Stromal cell of bone marrow (primary cell): Measurements from ENCODE around the gene CCDC172.
A peak's percentile ranks its signal among the peaks of the same experiment; 100 is the strongest.
"Not testable (repeated sequence)": the region's sequence is repeated elsewhere in the genome, so short reads cannot be mapped to it uniquely, and the experiment has no call there.

Experiments used
- DNase-seq: peaks from one replicate; pipeline ENCODE4 v3.0.0-alpha.2; 2012; ENCODE audit warnings: low read depth

The CCDC172 gene

DNA sequence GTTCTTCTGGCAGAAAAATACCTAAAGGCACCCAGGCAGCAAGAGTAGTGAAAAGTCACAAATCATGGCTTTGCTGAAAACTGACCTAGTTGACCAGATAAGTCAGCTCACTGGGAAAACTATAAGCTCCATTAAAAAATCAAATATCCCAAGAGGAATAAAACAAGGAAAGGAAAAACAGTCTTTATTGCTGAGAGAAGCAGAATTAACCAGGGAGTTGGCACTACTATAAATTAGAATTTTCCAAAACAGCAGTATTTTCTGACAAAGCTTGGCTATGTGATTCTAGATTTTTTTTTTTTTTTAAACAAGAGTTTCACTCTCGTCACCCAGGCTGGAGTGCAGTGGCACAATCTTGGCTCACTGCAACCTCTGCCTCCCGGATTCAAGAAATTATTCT lies 12.6 kb downstream of the CCDC172 start:
- no peak for DNase-seq

DNA sequence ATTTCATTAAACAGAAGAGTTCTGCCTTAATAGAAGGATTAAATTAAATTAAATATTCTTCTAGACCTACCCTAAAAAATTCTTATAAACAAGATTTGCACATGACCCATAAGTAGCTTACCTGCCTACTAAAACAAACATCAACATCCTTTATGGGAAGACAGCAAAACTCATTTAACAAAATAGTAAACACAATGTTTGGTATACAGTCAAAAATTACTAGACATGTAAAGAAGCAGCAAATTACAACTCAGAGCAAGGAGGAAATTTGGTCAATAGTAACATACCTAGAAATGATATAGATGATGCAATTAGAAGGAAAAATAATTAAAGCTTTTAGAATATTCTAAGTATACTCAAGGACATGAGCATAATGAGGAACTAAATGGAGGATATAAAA lies 27.9 kb downstream of the CCDC172 start:
- DNase-seq = no peak

DNA sequence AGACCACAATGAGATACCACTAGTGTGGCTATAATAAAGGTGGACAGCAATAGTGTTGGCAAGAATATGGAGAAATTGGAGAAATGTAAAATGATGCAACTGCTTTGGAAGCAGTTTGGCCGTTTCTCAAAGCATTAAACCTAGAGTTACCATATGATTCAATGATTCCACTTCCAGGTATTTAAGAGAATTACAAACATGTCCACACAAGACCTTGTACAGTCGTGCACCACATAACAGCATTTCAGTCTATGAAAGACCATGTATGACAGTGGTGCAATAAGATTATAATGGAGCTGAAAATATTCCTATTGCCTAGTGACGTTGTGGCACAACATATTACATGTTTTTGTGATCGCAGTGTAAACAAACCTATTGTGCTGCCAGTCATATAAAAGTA lies 29.6 kb downstream of the CCDC172 start:
- no peak for DNase-seq

DNA sequence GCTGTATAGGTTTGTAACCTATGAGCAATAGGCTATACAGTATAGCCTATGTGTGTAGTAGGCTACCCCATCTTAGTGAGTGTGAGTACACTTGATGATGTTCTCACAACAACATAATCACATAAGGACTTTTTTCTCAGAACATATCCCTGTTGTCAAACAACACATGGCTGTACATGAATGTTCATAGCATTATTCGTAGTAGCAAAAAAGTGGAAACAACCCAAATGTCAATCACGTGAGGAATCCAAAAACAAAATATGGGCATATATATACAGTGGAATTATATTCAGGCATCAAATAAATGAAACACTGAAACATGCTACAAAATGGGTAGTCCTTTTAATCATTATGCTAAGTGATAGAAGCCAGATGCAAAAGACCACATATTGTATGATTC lies 31.1 kb downstream of the CCDC172 start:
- no peak for DNase-seq

DNA sequence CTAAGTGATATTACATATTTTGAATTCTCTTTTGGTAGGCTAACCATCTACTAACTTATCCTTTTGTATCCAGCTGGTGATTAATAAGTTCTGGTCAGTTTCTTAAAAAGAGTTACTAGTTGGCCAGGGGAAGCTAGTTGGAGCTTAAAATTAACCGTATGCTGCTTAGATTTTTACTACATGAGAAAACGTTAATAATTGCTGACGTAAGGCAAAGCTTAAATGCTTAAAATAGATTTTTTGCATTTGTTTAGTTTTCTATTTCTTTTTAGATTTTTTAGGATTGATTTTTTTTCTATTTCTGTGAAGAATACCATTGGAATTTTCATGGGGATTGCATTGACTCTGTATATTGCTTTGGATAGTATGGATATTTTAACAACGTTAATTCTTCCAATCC lies 32.6 kb downstream of the CCDC172 start:
- no peak for DNase-seq

DNA sequence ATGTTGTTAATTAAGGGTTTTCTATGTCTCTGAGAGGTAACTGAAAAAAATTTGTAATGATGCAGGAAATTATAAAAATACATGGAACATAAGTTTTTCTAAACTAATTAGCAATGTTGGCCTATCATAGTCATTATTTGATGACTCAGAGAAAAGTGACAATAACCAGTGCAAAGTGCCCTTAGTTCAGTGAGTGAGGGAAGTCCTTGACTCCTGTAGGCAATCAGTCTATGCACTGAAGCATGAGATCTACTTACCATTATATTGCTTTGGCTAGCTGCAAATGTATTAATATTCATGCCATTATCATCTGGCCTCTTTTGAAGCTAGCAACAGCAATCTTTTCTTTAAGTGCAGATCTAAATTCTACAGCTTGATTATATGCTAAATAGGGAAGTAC lies 40.6 kb downstream of the CCDC172 start:
- DNase-seq = no peak

DNA sequence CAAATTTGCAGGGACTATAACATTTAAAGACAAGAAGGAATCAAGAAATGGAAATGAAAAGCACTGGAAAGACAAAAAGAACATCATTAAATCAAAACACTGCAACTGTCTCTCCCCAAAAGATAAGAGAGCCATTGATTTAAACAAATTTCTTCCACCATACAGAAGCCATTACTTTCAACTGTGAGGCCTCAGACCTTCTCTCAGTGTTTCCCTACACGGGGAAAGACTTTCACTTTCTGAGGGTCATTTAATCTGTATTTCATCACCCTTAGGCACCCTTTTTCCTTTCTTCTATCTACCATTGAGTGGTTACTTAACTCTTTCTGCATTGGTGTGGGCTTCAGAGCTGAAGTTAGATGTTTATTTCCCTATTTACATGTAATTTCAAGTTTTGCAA lies 47.5 kb downstream of the CCDC172 start:
- peak; percentile 15 for DNase-seq

DNA sequence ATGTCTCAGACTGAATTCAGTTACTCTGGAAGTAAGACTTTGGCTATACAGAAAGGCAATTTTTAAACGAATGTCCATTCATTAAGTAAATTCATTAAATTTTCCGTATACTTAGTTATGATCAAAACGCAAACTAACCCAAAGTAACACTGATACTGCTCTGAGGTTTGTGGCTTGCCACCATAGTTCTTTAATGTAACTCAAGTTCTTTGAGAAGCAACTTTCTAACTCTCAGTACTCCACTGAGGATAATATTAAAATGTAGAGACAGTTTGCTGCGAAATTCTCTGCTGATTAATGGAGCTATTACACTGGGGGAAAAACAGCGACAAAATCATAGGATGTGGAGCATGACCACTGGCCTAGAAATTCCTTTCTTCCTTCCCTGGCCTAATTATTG lies 58.0 kb downstream of the CCDC172 start:
- DNase-seq = no peak

DNA sequence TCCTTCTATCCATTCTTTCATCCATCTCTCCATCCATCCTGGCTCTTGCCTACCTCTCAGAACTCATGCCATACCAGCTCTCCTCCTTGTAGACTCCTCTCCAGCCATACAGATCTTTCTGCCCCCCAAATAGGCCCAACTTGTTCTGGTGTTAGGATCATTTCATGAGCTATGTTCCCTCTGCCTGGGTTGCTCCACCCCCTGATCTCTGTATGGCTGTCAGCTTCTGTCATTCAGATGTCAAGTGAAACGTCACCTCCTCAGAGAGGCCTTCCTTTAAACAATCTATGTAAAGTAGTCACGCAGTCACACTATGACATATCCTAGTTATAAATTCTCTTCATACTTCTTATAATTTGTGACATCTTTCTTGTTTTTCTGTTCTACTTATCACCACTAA lies 61.1 kb downstream of the CCDC172 start:
- DNase-seq = no peak

DNA sequence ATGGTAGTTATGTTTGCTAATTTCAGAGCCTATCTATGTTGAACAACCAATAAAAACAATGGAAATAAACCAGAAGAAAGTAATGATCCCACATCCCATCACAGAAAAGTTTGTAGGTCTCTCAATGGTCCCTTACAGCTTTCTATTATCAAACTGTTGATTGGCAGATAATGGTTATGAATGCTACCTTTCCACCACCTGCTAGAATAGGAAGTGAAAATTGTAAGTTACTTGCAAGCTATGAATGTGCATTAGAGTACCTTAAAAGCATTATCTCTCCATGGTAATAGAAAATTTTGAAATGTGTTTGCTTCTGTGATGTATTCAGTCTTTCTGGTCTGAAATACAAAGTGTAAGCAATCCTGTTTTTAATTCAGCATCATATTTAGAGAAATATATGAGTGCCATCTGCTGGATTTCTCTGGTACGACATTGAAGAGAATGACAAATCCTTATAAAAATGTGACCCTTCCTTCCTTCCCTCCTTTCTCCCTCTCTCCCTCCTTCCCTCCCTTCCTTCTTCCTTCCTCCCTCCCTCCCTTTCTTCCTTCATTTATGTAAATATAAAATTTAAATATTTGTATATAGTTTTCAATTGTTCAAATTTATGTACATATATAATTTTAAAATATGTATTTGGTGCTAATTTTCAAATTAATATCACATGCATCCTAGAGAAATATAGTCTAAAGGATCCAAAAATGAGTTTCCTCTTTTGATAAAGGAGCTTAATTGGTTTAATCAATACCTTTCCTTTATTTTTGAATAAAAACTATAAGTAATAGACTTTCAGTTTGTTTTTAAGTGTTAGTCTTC lies 62.0 kb downstream of the CCDC172 start:
- DNase-seq = peak; percentile 31

DNA sequence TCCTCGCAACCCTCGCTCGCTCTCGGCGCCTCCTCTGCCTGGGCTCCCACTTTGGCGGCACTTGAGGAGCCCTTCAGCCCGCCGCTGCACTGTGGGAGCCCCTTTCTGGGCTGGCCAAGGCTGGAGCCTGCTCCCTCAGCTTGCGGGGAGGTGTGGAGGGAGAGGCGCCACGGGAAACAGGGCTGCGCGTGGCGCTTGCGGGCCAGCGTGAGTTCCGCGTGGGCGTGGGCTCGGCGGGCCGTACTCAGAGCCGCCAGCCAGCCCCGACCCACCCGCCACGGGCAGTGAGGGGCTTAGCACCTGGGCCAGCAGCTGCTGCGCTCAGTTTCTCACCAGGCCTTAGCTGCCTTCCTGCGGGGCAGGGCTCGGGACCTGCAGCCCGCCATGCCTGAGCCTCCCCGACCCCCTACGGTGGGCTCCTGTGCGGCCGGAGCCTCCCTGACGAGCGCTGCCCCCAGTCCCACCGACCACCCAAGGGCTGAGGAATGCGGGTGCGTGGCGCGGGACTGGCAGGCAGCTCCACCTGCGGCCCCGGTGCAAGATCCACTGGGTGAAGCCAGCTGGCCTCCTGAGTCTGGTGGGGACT lies 69.1 kb downstream of the CCDC172 start:
- DNase-seq = not testable (repeated sequence)

DNA sequence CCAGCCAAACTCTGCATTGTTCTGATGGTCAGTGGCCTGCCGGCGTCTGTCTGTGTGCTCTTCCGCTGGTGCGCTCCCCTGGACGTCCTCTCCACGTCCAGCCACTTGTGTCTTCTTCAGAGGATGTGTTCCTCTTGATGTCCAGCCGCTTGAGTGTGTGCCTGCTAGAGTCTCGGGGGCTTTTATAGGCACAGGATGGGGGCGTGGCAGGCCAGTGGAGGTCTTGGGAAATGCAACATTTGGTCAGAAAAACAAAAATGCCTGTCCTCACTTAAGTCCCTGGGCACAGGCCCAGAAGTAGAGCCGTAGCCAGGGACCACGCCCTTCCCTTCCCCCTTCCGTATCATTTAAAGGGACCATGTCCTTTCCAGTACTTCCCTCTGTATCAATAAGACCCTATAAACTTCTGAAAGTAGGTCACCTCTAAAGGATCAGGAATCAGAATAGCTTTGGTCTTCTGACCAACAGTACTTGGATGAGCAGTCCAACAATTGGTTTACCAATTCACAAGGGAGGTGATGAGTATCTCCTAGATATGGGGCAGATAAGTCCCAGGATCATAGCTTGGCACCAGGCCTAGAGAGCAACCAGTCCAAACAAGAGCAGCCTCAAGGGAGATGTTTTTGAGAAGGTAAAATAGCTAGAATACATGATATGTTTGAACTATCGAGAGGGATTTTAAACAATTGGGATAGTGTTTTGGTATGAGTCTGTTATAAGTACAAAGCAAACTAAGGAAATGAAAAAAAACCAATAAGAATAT lies 71.2 kb downstream of the CCDC172 start:
- no peak for DNase-seq

DNA sequence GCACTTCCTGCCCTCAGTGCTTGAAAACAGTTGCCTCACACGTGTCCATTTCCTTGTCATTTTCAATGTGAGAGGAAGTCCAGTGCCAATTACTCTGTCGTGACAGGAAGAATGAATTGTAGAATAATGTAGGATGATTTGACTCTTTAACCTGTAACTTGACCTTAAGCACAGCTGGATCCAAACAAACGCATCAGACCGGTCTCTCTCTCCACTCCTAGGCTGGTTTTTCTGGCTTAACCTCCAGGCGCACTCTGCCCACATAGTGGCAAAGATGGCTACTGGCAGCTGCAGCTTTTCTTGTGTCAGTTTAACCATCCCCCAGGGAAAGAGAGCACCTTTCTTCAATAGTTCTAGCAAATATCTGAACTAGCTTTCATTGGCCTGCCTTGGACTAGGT lies 74.0 kb downstream of the CCDC172 start:
- DNase-seq = no peak

DNA sequence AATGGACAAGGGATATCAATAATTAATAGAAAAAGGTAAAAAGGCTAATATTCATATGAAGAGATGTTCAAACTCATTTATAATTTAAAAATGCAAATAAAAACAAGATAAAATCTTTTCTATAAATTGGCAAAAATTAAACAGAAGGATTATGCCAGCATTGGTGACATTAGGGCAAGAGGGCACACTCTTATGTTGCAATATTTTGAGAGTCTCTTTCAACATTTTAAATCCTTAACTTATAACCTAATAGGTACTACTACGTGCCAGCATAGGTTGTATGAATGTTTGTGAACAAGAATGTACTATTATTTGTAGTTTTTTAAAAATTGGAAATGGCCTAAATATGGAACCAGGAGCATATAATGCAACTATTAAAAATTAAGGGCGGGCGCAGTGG lies 78.6 kb downstream of the CCDC172 start:
- no peak for DNase-seq

DNA sequence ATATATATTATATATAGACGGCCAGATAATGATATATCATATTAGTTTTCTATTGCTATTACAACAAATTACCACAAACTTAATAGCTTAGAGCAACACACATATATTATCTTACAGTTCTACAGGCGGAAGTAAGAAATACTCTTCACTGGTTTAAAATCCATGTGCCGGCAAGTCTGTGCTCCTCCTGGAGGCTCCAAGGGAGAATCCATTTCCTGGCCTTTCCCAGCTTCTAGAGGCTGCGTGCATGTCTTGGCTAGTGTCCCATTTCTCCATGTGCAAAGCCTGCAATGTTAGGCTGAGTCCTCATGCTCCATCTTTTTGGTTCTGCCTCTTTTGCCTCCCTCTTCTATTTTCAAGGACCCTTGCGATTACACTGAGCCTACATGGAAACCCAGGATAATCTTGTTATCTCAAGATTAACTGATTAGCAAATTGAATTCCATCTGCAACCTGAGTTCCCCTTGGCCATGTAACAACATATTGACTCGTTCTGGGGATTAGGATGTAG lies 79.5 kb downstream of the CCDC172 start:
- no peak for DNase-seq

DNA sequence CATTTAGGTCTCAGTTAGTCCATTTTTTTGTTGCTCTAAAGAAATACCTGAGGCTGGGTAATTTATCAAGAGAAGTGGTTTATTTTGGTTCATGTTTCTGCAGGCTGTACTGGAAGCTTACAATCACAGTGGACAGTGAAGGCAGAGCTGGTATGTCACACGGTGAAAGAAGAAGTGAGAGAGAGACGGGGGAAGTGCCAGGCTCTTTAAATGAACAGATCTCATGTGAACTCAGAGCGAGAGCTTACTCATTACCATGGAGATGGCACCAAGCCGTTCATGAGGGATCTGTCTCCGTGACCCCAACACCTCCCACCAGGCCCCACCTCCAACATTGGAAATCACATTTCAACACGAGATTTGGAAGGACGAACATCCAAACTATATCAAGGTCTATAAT lies 84.5 kb downstream of the CCDC172 start:
- DNase-seq = no peak

DNA sequence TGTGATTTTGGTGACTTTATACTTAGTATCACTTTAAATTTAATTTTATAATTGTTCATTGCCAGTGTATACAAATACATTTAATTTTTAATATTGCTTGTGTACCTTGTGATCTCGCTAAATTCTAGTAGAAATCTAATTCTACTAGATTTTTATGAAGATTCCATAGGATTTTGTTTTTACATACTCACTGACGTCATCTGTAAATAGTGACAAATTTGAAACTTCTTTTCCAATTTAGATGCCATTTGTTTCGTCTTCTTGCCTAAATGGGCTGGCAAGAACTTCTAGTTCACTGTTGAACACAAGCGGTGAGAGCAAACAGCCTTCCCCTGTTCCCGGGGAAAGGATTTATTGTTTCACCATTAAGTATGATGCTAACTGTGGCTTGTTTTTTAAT lies 86.1 kb downstream of the CCDC172 start:
- no peak for DNase-seq

DNA sequence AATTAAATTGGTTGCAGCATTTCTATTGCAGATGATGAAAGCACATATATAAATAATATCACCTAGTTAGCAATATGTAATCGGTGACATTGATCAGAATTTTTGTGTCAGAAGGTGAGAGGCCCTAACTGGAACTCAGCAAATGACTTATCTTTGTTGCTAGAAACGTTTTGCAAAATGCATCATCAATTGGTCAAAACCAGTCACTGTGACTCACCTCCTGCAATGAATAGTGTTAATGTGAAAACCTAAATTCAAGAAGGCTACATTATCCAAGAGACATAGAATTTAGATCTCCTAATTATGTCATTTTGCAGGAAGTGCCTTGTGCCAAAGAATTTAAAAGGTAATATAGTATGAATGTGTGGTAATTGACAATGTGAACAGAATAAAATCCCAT lies 93.6 kb downstream of the CCDC172 start:
- peak; percentile 51 for DNase-seq

DNA sequence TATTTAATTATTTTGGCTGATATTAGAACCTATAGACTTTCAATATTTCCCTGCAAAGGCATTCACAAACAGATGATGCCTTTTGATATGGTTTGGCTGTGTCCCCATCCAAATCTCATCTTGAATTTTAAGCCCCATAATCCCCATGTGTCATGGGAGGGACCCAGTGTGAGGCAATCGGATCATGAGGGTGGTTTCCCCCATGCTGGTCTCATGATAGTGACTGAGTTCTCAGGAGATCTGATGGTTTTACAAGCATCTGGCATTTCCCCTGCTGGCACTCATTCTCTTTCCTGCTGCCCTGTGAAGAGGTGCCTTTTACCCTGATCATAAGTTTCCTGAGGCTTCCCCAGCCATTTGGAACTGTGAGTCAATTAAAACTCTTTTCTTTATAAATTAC lies 94.1 kb downstream of the CCDC172 start:
- DNase-seq = peak; percentile 57

DNA sequence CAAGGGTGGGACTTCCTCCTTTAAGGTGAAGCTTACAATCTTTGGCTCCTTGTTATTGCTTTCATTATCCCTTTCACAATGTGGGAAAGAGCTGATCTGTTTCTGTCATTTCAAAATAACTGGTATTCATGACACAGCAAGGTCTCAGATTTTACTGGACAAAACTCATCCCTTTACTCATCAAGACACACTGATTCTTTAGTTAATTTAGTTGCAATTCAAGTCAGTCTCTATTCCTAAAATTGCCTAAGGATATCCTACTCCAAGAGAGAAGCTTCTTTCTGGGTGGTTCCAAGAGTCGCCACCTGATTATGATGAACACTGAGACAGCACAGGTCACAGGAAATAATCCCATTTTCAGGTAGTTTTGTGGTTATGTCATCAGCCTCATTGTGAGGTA lies 97.6 kb downstream of the CCDC172 start:
- DNase-seq = no peak

DNA sequence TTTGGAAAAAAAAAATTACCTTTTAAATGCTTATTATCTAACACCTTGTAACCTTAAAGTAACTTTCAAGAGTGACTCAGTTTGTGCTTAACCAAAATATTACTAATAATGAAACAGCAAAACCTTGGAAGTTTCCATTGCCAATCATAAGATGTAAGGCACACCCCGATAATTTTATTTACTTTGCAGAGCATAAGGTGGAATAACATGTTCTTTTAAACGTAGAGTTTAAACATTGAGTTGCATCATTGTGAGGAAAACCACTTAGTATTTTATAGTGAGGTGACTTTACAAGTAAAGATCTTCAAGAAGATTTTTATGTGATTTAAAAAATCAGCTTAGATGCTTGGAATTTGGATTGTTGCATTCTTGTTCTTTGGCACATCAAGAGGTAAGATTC lies 103.4 kb downstream of the CCDC172 start, which contains the start of gene PNLIPRP3:
TSS of gene PNLIPRP3 (plus strand) at position 177 of the 400 bp plus-strand sequence. CDS start at position 343, 166 bp downstream.
- DNase-seq = no peak

DNA sequence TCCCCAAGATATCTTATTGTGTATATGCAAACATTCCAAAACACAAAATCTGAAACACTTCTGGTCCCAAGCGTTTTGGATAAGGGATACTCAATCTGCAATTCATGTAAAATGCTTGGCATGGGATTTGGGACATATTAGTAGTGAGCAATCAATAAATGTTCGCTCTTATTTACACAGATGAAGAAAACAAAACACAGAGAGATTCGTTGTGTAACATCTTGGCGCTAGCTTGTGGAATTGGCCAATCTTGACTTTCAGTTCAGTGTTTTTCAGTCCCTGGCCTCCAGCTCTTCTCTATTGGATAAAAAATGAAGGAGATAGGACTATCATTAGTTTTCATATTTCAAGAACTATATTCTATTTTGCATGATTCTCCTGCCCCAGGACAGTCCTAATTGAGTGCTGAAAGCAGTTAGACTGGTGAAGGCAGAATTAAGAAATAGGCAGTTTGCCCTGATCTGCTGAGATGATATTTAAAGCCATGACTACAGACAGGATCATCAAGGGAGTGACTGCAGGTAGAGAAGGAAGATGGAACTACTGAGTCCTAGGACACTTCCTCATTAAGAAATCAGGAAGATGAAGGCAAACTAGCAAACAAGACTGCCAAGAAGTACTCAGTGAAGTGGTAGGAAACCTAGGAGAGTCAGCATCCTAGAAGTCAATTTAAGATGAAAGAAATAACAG lies 105.2 kb downstream of the CCDC172 start:
- DNase-seq = no peak
